ENCODE measurements around the gene SPATA25. TPM values are rescaled to one million over a fixed set of nuclear protein-coding genes. Genes with fewer than 3 reads are reported as not detected.

The SPATA25 gene
- polyA plus RNA-seq, 1 donor: 9.2 TPM

Other genes starting within 250 kb of the SPATA25 start
- not detected for gene WFDC11, start 217.4 kb downstream of the SPATA25 start, polyA plus RNA-seq (ENCODE audit: insufficient read length)
- gene WFDC13, start 185.6 kb downstream of the SPATA25 start, polyA plus RNA-seq (ENCODE audit: insufficient read length): not detected
- gene WFDC10B, start 182.6 kb downstream of the SPATA25 start, polyA plus RNA-seq (ENCODE audit: insufficient read length): not detected
- gene SPINT4, start 165.3 kb downstream of the SPATA25 start, polyA plus RNA-seq (ENCODE audit: insufficient read length): not detected
- gene WFDC3, start 95.7 kb downstream of the SPATA25 start, polyA plus RNA-seq (ENCODE audit: insufficient read length): 0.92 TPM
- 50.5 TPM for gene DNTTIP1, start 95.7 kb downstream of the SPATA25 start, polyA plus RNA-seq (ENCODE audit: insufficient read length)
- gene UBE2C, start 75.0 kb downstream of the SPATA25 start, polyA plus RNA-seq (ENCODE audit: insufficient read length): 26.2 TPM
- 9,031 TPM for gene TNNC2, start 60.3 kb downstream of the SPATA25 start, polyA plus RNA-seq (ENCODE audit: insufficient read length)
- gene SNX21, start 53.8 kb downstream of the SPATA25 start, polyA plus RNA-seq (ENCODE audit: insufficient read length): 34.7 TPM
- 19.9 TPM for gene ACOT8, start 30.2 kb downstream of the SPATA25 start, polyA plus RNA-seq (ENCODE audit: insufficient read length)
- gene ZSWIM3, start 30.0 kb downstream of the SPATA25 start, polyA plus RNA-seq (ENCODE audit: insufficient read length): 4.2 TPM
- 11.9 TPM for gene ZSWIM1, start 6.4 kb downstream of the SPATA25 start, polyA plus RNA-seq (ENCODE audit: insufficient read length)
- gene NEURL2, start 3.6 kb upstream of the SPATA25 start, polyA plus RNA-seq (ENCODE audit: insufficient read length): 24.5 TPM
- gene CTSA, start 3.7 kb upstream of the SPATA25 start, polyA plus RNA-seq (ENCODE audit: insufficient read length): 68.0 TPM
- 26.2 TPM for gene PLTP, start 24.5 kb upstream of the SPATA25 start, polyA plus RNA-seq (ENCODE audit: insufficient read length)
- 26.4 TPM for gene PCIF1, start 47.1 kb upstream of the SPATA25 start, polyA plus RNA-seq (ENCODE audit: insufficient read length)
- gene ZNF335, start 84.6 kb upstream of the SPATA25 start, polyA plus RNA-seq (ENCODE audit: insufficient read length): 12.0 TPM
- 0.25 TPM for gene MMP9, start 121.3 kb upstream of the SPATA25 start, polyA plus RNA-seq (ENCODE audit: insufficient read length)
- 1.3 TPM for gene SLC12A5, start 141.6 kb upstream of the SPATA25 start, polyA plus RNA-seq (ENCODE audit: insufficient read length)
- 36.6 TPM for gene NCOA5, start 202.3 kb upstream of the SPATA25 start, polyA plus RNA-seq (ENCODE audit: insufficient read length)
- gene CD40, start 230.7 kb upstream of the SPATA25 start, polyA plus RNA-seq (ENCODE audit: insufficient read length): 7.4 TPM

Data from hindlimb muscle (tissue), 1 donor.